ENCODE data around the gene TSPAN10.

DNA sequence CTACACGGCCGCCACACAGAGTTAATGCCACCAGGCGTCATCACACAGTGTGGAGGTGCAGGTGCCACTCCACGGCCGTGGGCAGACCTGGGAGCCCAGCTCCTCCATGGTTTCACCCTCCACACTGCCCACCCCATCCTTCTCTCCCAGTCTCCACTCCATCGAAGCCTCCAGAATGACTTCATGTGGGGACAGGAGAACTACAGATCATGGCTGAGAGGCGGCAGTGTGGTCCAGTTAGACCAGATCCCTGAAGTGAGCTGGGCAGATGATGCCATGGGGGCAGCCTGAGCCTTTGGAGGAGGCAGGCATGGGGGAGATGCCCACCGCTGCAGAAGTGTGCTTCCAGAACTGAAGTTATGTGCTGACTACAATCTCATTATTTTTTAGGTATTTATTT is 46.9 kb upstream of the TSPAN10 start:
- TF ChIP-seq ZNF768 (CRISPR knock-in tag; IDR thresholded peaks at IDR 0.05), result no peak
- no peak for TF ChIP-seq JUNB (CRISPR knock-in tag; IDR thresholded peaks at IDR 0.05; ENCODE audit: borderline replicate concordance)
- TF ChIP-seq, protein P1, sequence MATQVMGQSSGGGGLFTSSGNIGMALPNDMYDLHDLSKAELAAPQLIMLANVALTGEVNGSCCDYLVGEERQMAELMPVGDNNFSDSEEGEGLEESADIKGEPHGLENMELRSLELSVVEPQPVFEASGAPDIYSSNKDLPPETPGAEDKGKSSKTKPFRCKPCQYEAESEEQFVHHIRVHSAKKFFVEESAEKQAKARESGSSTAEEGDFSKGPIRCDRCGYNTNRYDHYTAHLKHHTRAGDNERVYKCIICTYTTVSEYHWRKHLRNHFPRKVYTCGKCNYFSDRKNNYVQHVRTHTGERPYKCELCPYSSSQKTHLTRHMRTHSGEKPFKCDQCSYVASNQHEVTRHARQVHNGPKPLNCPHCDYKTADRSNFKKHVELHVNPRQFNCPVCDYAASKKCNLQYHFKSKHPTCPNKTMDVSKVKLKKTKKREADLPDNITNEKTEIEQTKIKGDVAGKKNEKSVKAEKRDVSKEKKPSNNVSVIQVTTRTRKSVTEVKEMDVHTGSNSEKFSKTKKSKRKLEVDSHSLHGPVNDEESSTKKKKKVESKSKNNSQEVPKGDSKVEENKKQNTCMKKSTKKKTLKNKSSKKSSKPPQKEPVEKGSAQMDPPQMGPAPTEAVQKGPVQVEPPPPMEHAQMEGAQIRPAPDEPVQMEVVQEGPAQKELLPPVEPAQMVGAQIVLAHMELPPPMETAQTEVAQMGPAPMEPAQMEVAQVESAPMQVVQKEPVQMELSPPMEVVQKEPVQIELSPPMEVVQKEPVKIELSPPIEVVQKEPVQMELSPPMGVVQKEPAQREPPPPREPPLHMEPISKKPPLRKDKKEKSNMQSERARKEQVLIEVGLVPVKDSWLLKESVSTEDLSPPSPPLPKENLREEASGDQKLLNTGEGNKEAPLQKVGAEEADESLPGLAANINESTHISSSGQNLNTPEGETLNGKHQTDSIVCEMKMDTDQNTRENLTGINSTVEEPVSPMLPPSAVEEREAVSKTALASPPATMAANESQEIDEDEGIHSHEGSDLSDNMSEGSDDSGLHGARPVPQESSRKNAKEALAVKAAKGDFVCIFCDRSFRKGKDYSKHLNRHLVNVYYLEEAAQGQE (IDR thresholded peaks at IDR 0.05; ENCODE audit: borderline replicate concordance in 1 of 2, low read depth in 1 of 2, low read length in 2 of 2), result no peak
- TF ChIP-seq NFYB (CRISPR knock-in tag; IDR thresholded peaks at IDR 0.05), result no peak
- TF ChIP-seq, protein P2, sequence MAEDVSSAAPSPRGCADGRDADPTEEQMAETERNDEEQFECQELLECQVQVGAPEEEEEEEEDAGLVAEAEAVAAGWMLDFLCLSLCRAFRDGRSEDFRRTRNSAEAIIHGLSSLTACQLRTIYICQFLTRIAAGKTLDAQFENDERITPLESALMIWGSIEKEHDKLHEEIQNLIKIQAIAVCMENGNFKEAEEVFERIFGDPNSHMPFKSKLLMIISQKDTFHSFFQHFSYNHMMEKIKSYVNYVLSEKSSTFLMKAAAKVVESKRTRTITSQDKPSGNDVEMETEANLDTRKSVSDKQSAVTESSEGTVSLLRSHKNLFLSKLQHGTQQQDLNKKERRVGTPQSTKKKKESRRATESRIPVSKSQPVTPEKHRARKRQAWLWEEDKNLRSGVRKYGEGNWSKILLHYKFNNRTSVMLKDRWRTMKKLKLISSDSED (CRISPR knock-in tag; IDR thresholded peaks at IDR 0.05), result no peak
- TF ChIP-seq, protein P3, sequence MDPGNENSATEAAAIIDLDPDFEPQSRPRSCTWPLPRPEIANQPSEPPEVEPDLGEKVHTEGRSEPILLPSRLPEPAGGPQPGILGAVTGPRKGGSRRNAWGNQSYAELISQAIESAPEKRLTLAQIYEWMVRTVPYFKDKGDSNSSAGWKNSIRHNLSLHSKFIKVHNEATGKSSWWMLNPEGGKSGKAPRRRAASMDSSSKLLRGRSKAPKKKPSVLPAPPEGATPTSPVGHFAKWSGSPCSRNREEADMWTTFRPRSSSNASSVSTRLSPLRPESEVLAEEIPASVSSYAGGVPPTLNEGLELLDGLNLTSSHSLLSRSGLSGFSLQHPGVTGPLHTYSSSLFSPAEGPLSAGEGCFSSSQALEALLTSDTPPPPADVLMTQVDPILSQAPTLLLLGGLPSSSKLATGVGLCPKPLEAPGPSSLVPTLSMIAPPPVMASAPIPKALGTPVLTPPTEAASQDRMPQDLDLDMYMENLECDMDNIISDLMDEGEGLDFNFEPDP (CRISPR knock-in tag; conservative IDR thresholded peaks at IDR 0.05), result no peak
- TF ChIP-seq SAP130 (CRISPR knock-in tag; IDR thresholded peaks at IDR 0.05; ENCODE audit: low read depth), result no peak
- no peak for TF ChIP-seq ZNF776 (CRISPR knock-in tag; IDR thresholded peaks at IDR 0.05)

Measured in HepG2 (cell line).